SK-N-MC (cell line): ENCODE results near the gene PEX11G.

Experiments
- EZH2 ChIP-seq: fragments of 200-600 bp; sonication (generic); IDR thresholded peaks from one replicate; pipeline ENCODE4 v1.6.1; 2017; ENCODE audit warnings: antibody characterized with exemption
- POLR2AphosphoS5 ChIP-seq: IDR thresholded peaks from 2 replicates; pipeline ENCODE4 v1.6.1; 2012; ENCODE audit warnings: mild to moderate bottlenecking, low read depth, low read length, borderline replicate concordance

- TF ChIP-seq POLR2AphosphoS5 (no peak), EZH2 (no peak)
Observed at GRCh38 chr19:7506385-7507328, 17.8 kb upstream of the PEX11G start.
